Peyer's patch (tissue), 4 donors: ENCODE data around the gene CCL24.
"Not testable (repeated sequence)": the region's sequence is repeated elsewhere in the genome, so short reads cannot be mapped to it uniquely, and the experiment has no call there.

Source experiments
- CTCF ChIP-seq, 6 experiments: fragments of 450-650 bp in 4 of 6; fragments of 200-600 bp in 2 of 6; sonication (generic) in 1 of 6; IDR thresholded peaks; one replicate each; pipeline ENCODE4 v1.5.1; 2017 to 2019; ENCODE audit warnings: antibody characterized with exemption in 6 of 6, mild to moderate bottlenecking in 3 of 6, moderate library complexity in 1 of 6
- POLR2A ChIP-seq, 2 donors: fragments of 450-650 bp; IDR thresholded peaks; one replicate each; pipeline ENCODE4 v1.5.1; 2017; ENCODE audit warnings: antibody characterized with exemption in 2 of 2, mild to moderate bottlenecking in 2 of 2, moderate library complexity in 2 of 2

GRCh38 chr7:75788154-75788847 is 25.3 kb downstream of the CCL24 start:
- not testable (repeated sequence) for TF ChIP-seq CTCF, POLR2A (IDR thresholded peaks at IDR 0.05)
